ENCODE results near the gene PSMB2. TPM values are rescaled to one million over a fixed set of nuclear protein-coding genes. Genes with fewer than 3 reads are reported as not detected.
A peak's percentile ranks its signal among the peaks of the same experiment; 100 is the strongest.
"Not testable (repeated sequence)": the region's sequence is repeated elsewhere in the genome, so short reads cannot be mapped to it uniquely, and the experiment has no call there.

PSMB2 gene
- total and polyA plus RNA-seq, 7 experiments from 2014 or later, result 20.4 to 93.5 (median 26.2) TPM

DNA sequence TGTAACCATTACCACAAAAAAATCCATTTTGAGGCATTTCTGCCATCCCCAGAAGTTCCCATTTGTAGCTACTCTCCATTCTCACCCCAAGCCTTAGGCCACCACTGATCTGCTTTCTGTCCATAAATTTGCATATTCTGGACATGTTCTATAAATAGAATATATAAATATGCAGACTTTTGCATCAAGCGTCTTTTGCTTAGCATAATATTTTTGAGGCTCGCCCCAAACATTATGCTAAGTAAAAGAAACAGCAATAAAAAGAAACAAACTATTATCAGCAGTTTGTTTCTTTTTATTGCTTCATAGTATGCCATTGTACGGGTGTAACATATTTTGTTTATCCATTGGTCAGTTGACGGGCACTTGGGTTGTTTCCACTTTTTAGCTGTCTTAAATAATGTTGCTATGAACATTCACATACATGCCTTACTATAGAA lies 60.4 kb downstream of the PSMB2 start:
- Histone ChIP-seq H3K4me3 (ENCODE audit: low read length) (no peak overlapping the region), H3K27ac (ENCODE audit: low read depth, low read length) (no peak overlapping the region), H3K36me3 (ENCODE audit: control insufficient read depth in 2 of 3, insufficient read depth in 3 of 3, low read length in 3 of 3) (no peaks in the 10 kb centered on the region), H3K27me3 (ENCODE audit: control insufficient read depth in 2 of 2, insufficient read depth in 2 of 2, low read length in 2 of 2) (no peaks in the 10 kb centered on the region), H3K9me3 (ENCODE audit: control insufficient read depth in 2 of 3, low read length in 3 of 3) (no peaks in the 10 kb centered on the region), H3K4me1 (ENCODE audit: control insufficient read depth in 2 of 2, insufficient read depth in 2 of 2, low read length in 2 of 2) (peaks cover 9 to 12% of the 10 kb centered on the region in 2 donors)
- POLR2A ChIA-PET, result interaction anchor here (0.8 to 0.9 kb wide), 2 partner anchors 8 to 188 kb away, joined by 4 read pairs; partner anchors contain the start of gene TFAP2E
- DNase-seq, result no peak
- Mint-ChIP-seq H3K9me3 (peaks cover 0 to 4% (median 0%) of the 10 kb centered on the region in 11 donors), H3K27ac (no peak overlapping the region), H3K27me3 (peaks cover 0 to 16% (median 0%) of the 10 kb centered on the region in 5 donors), H3K4me3 (no peak overlapping the region), H3K4me1 (peaks cover 10 to 21% (median 16%) of the 10 kb centered on the region in 7 donors), H3K36me3 (peaks cover 0 to 6% (median 0%) of the 10 kb centered on the region in 5 donors)
- CTCF ChIA-PET, result no interaction called here
- intact Hi-C loops (cut with micrococcal nuclease), result no loop called here
- ATAC-seq, result no peak

DNA sequence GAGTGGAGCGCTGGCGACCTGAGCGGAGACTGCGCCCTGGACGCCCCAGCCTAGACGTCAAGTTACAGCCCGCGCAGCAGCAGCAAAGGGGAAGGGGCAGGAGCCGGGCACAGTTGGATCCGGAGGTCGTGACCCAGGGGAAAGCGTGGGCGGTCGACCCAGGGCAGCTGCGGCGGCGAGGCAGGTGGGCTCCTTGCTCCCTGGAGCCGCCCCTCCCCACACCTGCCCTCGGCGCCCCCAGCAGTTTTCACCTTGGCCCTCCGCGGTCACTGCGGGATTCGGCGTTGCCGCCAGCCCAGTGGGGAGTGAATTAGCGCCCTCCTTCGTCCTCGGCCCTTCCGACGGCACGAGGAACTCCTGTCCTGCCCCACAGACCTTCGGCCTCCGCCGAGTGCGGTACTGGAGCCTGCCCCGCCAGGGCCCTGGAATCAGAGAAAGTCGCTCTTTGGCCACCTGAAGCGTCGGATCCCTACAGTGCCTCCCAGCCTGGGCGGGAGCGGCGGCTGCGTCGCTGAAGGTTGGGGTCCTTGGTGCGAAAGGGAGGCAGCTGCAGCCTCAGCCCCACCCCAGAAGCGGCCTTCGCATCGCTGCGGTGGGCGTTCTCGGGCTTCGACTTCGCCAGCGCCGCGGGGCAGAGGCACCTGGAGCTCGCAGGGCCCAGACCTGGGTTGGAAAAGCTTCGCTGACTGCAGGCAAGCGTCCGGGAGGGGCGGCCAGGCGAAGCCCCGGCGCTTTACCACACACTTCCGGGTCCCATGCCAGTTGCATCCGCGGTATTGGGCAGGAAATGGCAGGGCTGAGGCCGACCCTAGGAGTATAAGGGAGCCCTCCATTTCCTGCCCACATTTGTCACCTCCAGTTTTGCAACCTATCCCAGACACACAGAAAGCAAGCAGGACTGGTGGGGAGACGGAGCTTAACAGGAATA lies 64.0 kb downstream of the PSMB2 start:
- CTCF ChIA-PET, result interaction anchor here (0.7 to 1.3 kb wide), 6 partner anchors 8 to 151 kb away, joined by 3 to 7 read pairs (median 4); no protein-coding TSS in a partner anchor
- Histone ChIP-seq H3K27ac (ENCODE audit: low read depth, low read length) (peak overlapping the region; percentile 24), H3K36me3 (ENCODE audit: control insufficient read depth in 2 of 3, insufficient read depth in 3 of 3, low read length in 3 of 3) (no peaks in the 10 kb centered on the region), H3K9me3 (ENCODE audit: control insufficient read depth in 2 of 3, low read length in 3 of 3) (no peaks in the 10 kb centered on the region), H3K4me3 (ENCODE audit: low read length) (peak overlapping the region; percentile 57), H3K27me3 (ENCODE audit: control insufficient read depth in 2 of 2, insufficient read depth in 2 of 2, low read length in 2 of 2) (no peaks in the 10 kb centered on the region), H3K4me1 (ENCODE audit: control insufficient read depth in 2 of 2, insufficient read depth in 2 of 2, low read length in 2 of 2) (peaks cover 9 to 13% of the 10 kb centered on the region in 2 donors)
- Mint-ChIP-seq H3K27me3 (peaks cover 0 to 39% (median 0%) of the 10 kb centered on the region in 5 donors), H3K27ac (peak overlapping the region; percentile 40 to 98 (median 74)), H3K4me3 (peak overlapping the region; percentile 78 to 96 (median 86)), H3K4me1 (peaks cover 15 to 38% (median 24%) of the 10 kb centered on the region in 7 donors), H3K36me3 (peaks cover 0 to 6% (median 0%) of the 10 kb centered on the region in 5 donors), H3K9me3 (peaks cover 0 to 4% (median 0%) of the 10 kb centered on the region in 11 donors)
- POLR2A ChIA-PET, result interaction anchor here (0.7 to 1.6 kb wide), 8 partner anchors 14 to 192 kb away, joined by 3 to 4 read pairs (median 4); partner anchors contain the start of genes KIAA0319L and NCDN
- peak in 8 of 9 donors; percentile 44 to 65 (median 60) for DNase-seq
- intact Hi-C loops (cut with micrococcal nuclease), result loop anchor here (2.0 to 5.0 kb wide), 2 partner anchors 21 to 65 kb away; partner anchors contain the start of genes PSMB2 (in 2 of the 2), KIAA0319L (in 1 of the 2) and NCDN (in 1 of the 2)
- peak; percentile 83 for ATAC-seq

DNA sequence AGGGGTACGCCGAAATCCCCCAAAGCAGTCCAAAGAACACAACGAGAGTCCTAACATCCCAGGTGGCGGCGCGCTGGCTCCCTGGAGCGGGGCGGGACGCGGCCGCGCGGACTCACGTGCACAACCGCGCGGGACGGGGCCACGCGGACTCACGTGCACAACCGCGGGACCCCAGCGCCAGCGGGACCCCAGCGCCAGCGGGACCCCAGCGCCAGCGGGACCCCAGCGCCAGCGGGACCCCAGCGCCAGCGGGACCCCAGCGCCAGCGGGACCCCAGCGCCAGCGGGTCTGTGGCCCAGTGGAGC lies 64.6 kb downstream of the PSMB2 start:
- peaks cover 9 to 13% of the 10 kb centered on the region in 2 donors for H3K4me1 ChIP-seq (ENCODE audit: control insufficient read depth in 2 of 2, insufficient read depth in 2 of 2, low read length in 2 of 2)

GRCh38 chr1:35576061-35576765 lies 65.1 kb downstream of the PSMB2 start:
- H3K27ac Mint-ChIP-seq, result peak overlapping the region; percentile 48 to 88 (median 68)
- no peaks in the 10 kb centered on the region for H3K36me3 ChIP-seq (ENCODE audit: control insufficient read depth in 2 of 3, insufficient read depth in 3 of 3, low read length in 3 of 3)
- ChIA-PET CTCF (interaction anchor here (1.0 kb wide), 1 partner anchor 151 kb away, joined by 3 read pairs; no protein-coding TSS in a partner anchor), POLR2A (no interaction called here)
- H3K27me3 ChIP-seq (ENCODE audit: control insufficient read depth in 2 of 2, insufficient read depth in 2 of 2, low read length in 2 of 2), result no peaks in the 10 kb centered on the region
- H3K4me1 Mint-ChIP-seq, result peaks cover 15 to 38% (median 29%) of the 10 kb centered on the region in 7 donors
- H3K9me3 Mint-ChIP-seq, result peaks cover 0 to 4% (median 0%) of the 10 kb centered on the region in 11 donors
- H3K4me3 ChIP-seq (ENCODE audit: low read length), result no peak overlapping the region
- no peaks in the 10 kb centered on the region for H3K9me3 ChIP-seq (ENCODE audit: control insufficient read depth in 2 of 3, low read length in 3 of 3)
- intact Hi-C loops (cut with micrococcal nuclease), result loop anchor here (2.0 to 5.0 kb wide), 2 partner anchors 19 to 66 kb away; partner anchors contain the start of genes PSMB2 (in 2 of the 2), KIAA0319L (in 1 of the 2) and NCDN (in 1 of the 2)
- H3K4me3 Mint-ChIP-seq, result peak overlapping the region; percentile 66 to 96 (median 82)
- H3K27ac ChIP-seq (ENCODE audit: low read depth, low read length), result no peak overlapping the region
- H3K36me3 Mint-ChIP-seq, result peaks cover 0 to 6% (median 0%) of the 10 kb centered on the region in 5 donors
- peaks cover 9 to 13% of the 10 kb centered on the region in 2 donors for H3K4me1 ChIP-seq (ENCODE audit: control insufficient read depth in 2 of 2, insufficient read depth in 2 of 2, low read length in 2 of 2)
- ATAC-seq, result no peak
- H3K27me3 Mint-ChIP-seq, result peaks cover 0 to 50% (median 0%) of the 10 kb centered on the region in 5 donors
- DNase-seq, result no peak

More for the DNA sequence above, 64.6 kb downstream of the PSMB2 start:
- H3K9me3 ChIP-seq (ENCODE audit: control insufficient read depth in 2 of 3, low read length in 3 of 3); H3K36me3 Mint-ChIP-seq; ATAC-seq; POLR2A ChIA-PET; H3K27ac ChIP-seq (ENCODE audit: low read depth, low read length); H3K4me3 ChIP-seq (ENCODE audit: low read length); H3K9me3 Mint-ChIP-seq; H3K27me3 ChIP-seq (ENCODE audit: control insufficient read depth in 2 of 2, insufficient read depth in 2 of 2, low read length in 2 of 2); H3K36me3 ChIP-seq (ENCODE audit: control insufficient read depth in 2 of 3, insufficient read depth in 3 of 3, low read length in 3 of 3); DNase-seq: not testable (repeated sequence)
- H3K4me1 Mint-ChIP-seq, result peaks cover 15 to 38% (median 27%) of the 10 kb centered on the region in 7 donors
- intact Hi-C loops (cut with micrococcal nuclease), result loop anchor here (2.0 to 5.0 kb wide), 2 partner anchors 20 to 66 kb away; partner anchors contain the start of genes PSMB2 (in 2 of the 2), KIAA0319L (in 1 of the 2) and NCDN (in 1 of the 2)
- peaks cover 0 to 45% (median 0%) of the 10 kb centered on the region in 5 donors for H3K27me3 Mint-ChIP-seq
- peak overlapping the region; percentile 48 to 88 (median 68) for H3K27ac Mint-ChIP-seq
- CTCF ChIA-PET, result interaction anchor here (1.0 kb wide), 1 partner anchor 150 kb away, joined by 3 read pairs; no protein-coding TSS in a partner anchor
- peak overlapping the region; percentile 66 to 96 (median 87) for H3K4me3 Mint-ChIP-seq

DNA sequence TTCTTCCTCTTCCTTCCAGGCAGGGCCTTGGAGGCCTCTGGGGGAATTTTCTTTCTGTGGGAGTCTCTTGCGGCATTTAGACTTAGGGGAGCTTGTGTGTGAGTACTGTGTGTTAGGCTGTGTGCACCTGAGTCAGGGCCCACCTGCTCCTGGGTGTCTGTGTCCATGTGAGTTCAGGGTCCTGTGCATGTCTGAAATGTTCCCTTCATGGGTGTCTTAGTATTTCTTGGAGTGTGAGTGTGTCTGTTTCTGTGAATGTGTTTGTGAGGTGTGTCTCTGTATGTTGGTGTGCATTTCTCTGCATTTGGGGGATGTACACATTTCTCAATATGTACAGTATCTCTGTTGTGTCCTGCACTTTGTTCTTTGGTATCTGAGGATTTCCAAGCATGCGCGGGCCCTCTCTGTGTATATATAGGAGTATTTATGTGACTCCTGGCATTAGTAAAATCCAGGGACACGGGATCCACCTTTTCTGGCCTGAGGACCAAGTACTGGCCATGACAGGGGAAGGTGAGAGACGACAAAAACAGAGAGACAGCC lies 65.8 kb downstream of the PSMB2 start:
- Histone ChIP-seq H3K27ac (ENCODE audit: low read depth, low read length) (no peak overlapping the region), H3K4me1 (ENCODE audit: control insufficient read depth in 2 of 2, insufficient read depth in 2 of 2, low read length in 2 of 2) (peaks cover 9 to 13% of the 10 kb centered on the region in 2 donors), H3K4me3 (ENCODE audit: low read length) (no peak overlapping the region), H3K36me3 (ENCODE audit: control insufficient read depth in 2 of 3, insufficient read depth in 3 of 3, low read length in 3 of 3) (no peaks in the 10 kb centered on the region), H3K9me3 (ENCODE audit: control insufficient read depth in 2 of 3, low read length in 3 of 3) (no peaks in the 10 kb centered on the region), H3K27me3 (ENCODE audit: control insufficient read depth in 2 of 2, insufficient read depth in 2 of 2, low read length in 2 of 2) (no peaks in the 10 kb centered on the region)
- DNase-seq, result no peak
- Mint-ChIP-seq H3K27ac (peak overlapping the region in 4 of 9 donors; percentile 38 to 57 (median 43)), H3K36me3 (peaks cover 0 to 6% (median 0%) of the 10 kb centered on the region in 5 donors), H3K27me3 (peaks cover 0 to 55% (median 0%) of the 10 kb centered on the region in 5 donors), H3K9me3 (peaks cover 0 to 4% (median 0%) of the 10 kb centered on the region in 11 donors), H3K4me3 (peak overlapping the region in 9 of 10 donors; percentile 12 to 96 (median 78)), H3K4me1 (peaks cover 15 to 38% (median 29%) of the 10 kb centered on the region in 7 donors)
- ChIA-PET POLR2A (no interaction called here), CTCF (no interaction called here)
- intact Hi-C loops (cut with micrococcal nuclease), result loop anchor here (5.0 kb wide), 1 partner anchor 67 kb away; the partner anchor contains the start of gene PSMB2 (in 2 of the 2)
- ATAC-seq, result no peak
